ENCODE measurements around the gene ZNF366. TPM values are rescaled to one million over a fixed set of nuclear protein-coding genes. Genes with fewer than 3 reads are reported as not detected.

ZNF366 gene
- polyA plus RNA-seq, 1 donor (not counting 4 experiments of a cell fraction or from before 2014, with no cell fraction given), result not detected

- H3K4me3 ChIP-seq (ENCODE audit: control insufficient read depth in 2 of 3, extremely low read depth in 1 of 3, insufficient read depth in 2 of 3, low read depth in 1 of 3, low read length in 3 of 3), result no peak overlapping the region
- H4K20me1 ChIP-seq (ENCODE audit: control insufficient read depth, extremely low read depth, insufficient read depth, low read length), result no peaks in the 10 kb centered on the region
- no peaks in the 10 kb centered on the region for H3K27me3 ChIP-seq (ENCODE audit: control insufficient read depth, extremely low read depth, insufficient read depth, low read length)
- H3K4me2 ChIP-seq (ENCODE audit: control insufficient read depth, extremely low read depth, insufficient read depth, low read depth, low read length), result no peak overlapping the region
- H3K4me1 ChIP-seq (ENCODE audit: control insufficient read depth, extremely low read depth, insufficient read depth, low read length), result peaks cover 13% of the 10 kb centered on the region
- H3K9ac ChIP-seq (ENCODE audit: control insufficient read depth, extremely low read depth, insufficient read depth, low read length), result no peak overlapping the region
- TF ChIP-seq EZH2 (IDR thresholded peaks at IDR 0.05; ENCODE audit: low read length), result no peak
- no peak for TF ChIP-seq CTCF (optimal IDR thresholded peaks at IDR 0.05 in 1 of 3, IDR thresholded peaks at IDR 0.05 in 1 of 3, conservative IDR thresholded peaks at IDR 0.05 in 1 of 3; ENCODE audit: extremely low read depth in 1 of 3, insufficient read depth in 2 of 3, low read length in 3 of 3)
- H3K79me2 ChIP-seq (ENCODE audit: control insufficient read depth, insufficient read depth, low read length), result no peaks in the 10 kb centered on the region
- FAIRE-seq (no peak), DNase-seq (ENCODE audit: low read depth, low spot score) (no peak)
- H2AFZ ChIP-seq (ENCODE audit: control insufficient read depth, low read length), result no peak overlapping the region
- dilution Hi-C loops (cut with MboI; ENCODE audit: extremely low pct_ligation_motif_present, low sequenced_read_pairs), result no loop called here
- no peaks in the 10 kb centered on the region for H3K9me3 ChIP-seq (ENCODE audit: control insufficient read depth, low read depth, low read length)
- no peaks in the 10 kb centered on the region for H3K9me1 ChIP-seq (ENCODE audit: control insufficient read depth, extremely low read depth, insufficient read depth, low read length)
- H3K27ac ChIP-seq (ENCODE audit: control insufficient read depth, insufficient read depth, low read length), result no peak overlapping the region
- no peaks in the 10 kb centered on the region for H3K36me3 ChIP-seq (ENCODE audit: control insufficient read depth in 2 of 2, extremely low read depth in 1 of 2, insufficient read depth in 2 of 2, low read length in 2 of 2)
Observed at GRCh38 chr5:72459089-72459661, 48.0 kb downstream of the ZNF366 start.

- Histone ChIP-seq H3K4me3 (ENCODE audit: control insufficient read depth in 2 of 3, extremely low read depth in 1 of 3, insufficient read depth in 2 of 3, low read depth in 1 of 3, low read length in 3 of 3) (no peak overlapping the region), H3K79me2 (ENCODE audit: control insufficient read depth, insufficient read depth, low read length) (no peaks in the 10 kb centered on the region), H3K27me3 (ENCODE audit: control insufficient read depth, extremely low read depth, insufficient read depth, low read length) (no peaks in the 10 kb centered on the region), H3K4me1 (ENCODE audit: control insufficient read depth, extremely low read depth, insufficient read depth, low read length) (peaks cover 6% of the 10 kb centered on the region), H3K36me3 (ENCODE audit: control insufficient read depth in 2 of 2, extremely low read depth in 1 of 2, insufficient read depth in 2 of 2, low read length in 2 of 2) (no peaks in the 10 kb centered on the region), H2AFZ (ENCODE audit: control insufficient read depth, low read length) (no peak overlapping the region), H3K9ac (ENCODE audit: control insufficient read depth, extremely low read depth, insufficient read depth, low read length) (no peak overlapping the region), H3K4me2 (ENCODE audit: control insufficient read depth, extremely low read depth, insufficient read depth, low read depth, low read length) (no peak overlapping the region), H3K9me1 (ENCODE audit: control insufficient read depth, extremely low read depth, insufficient read depth, low read length) (no peaks in the 10 kb centered on the region), H3K9me3 (ENCODE audit: control insufficient read depth, low read depth, low read length) (no peaks in the 10 kb centered on the region), H4K20me1 (ENCODE audit: control insufficient read depth, extremely low read depth, insufficient read depth, low read length) (no peaks in the 10 kb centered on the region), H3K27ac (ENCODE audit: control insufficient read depth, insufficient read depth, low read length) (no peak overlapping the region)
- no peak for TF ChIP-seq CTCF (optimal IDR thresholded peaks at IDR 0.05 in 1 of 3, IDR thresholded peaks at IDR 0.05 in 1 of 3, conservative IDR thresholded peaks at IDR 0.05 in 1 of 3; ENCODE audit: extremely low read depth in 1 of 3, insufficient read depth in 2 of 3, low read length in 3 of 3)
- no peak for TF ChIP-seq EZH2 (IDR thresholded peaks at IDR 0.05; ENCODE audit: low read length)
- dilution Hi-C loops (cut with MboI; ENCODE audit: extremely low pct_ligation_motif_present, low sequenced_read_pairs), result no loop called here
- no peak for FAIRE-seq
- no peak for DNase-seq (ENCODE audit: low read depth, low spot score)
Observed at GRCh38 chr5:72458407-72458806, 48.8 kb downstream of the ZNF366 start.

Measured in keratinocyte (primary cell).